ENCODE measurements around the gene RNF183.
A peak's percentile ranks its signal among the peaks of the same experiment; 100 is the strongest.
"Not testable (repeated sequence)": the region's sequence is repeated elsewhere in the genome, so short reads cannot be mapped to it uniquely, and the experiment has no call there.

Gene RNF183

DNA sequence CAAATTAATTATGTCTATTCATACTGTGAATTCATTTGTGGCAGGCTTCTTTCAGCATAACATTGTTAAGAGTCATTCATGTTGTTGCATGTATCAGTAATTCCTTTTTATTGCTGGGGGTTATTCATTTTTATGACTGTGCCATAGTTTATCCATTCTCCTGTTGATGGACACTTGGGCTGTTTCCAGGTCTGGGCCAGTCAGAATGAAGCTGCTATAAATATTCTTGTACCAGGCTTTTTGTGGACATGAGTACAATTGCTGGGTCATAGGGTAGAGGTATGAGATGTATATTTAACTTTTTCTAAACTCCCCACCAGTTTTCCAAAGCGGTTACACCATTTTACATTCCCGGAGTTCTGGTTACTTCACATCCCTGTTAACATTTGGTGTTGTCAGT is 14.1 kb downstream of the RNF183 start:
- in situ Hi-C loops (cut with MboI; ENCODE audit: low pct_unique_long_range_greater_than_20kb, low sequenced_read_pairs) = no loop called here
- no peak for DNase-seq

DNA sequence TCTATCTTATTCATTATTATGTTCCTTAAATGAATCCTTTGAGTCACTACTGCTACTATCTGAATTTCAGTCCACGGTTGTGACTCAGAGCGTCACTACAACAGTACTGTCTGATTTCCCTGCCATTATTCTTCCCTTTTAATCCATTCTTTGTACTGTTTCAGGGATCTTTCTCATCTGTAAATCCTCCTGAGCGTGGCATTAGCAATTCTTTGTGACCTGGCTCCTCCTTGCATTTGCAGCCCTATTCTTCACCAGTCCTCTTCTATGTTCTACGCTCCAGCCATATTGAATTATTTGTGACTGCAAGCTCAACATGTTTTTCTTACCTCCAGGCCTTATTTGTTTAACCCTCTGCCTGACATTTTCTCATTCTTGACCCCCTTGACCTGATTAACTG is 21.8 kb downstream of the RNF183 start:
- DNase-seq = no peak
- in situ Hi-C loops (cut with MboI; ENCODE audit: low pct_unique_long_range_greater_than_20kb, low sequenced_read_pairs) = no loop called here

DNA sequence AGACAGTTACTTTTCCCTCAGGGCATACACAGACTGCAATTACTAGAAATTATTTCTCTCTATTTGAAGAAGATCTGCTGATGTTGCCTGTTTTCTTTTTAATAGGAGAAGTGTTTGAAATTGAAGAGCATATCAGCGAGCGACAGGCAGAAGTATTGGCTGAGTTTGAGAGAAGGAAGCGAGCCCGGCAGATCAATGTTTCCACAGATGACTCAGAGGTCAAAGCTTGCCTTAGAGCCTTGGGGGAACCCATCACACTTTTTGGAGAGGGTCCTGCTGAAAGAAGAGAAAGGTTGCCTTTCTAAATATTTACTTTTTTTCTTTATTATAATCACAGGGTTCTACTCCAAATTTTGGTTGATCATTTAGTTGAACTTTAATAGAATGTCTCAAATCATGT is 24.3 kb downstream of the RNF183 start:
- in situ Hi-C loops (cut with MboI; ENCODE audit: low pct_unique_long_range_greater_than_20kb, low sequenced_read_pairs) = no loop called here
- DNase-seq = no peak

DNA sequence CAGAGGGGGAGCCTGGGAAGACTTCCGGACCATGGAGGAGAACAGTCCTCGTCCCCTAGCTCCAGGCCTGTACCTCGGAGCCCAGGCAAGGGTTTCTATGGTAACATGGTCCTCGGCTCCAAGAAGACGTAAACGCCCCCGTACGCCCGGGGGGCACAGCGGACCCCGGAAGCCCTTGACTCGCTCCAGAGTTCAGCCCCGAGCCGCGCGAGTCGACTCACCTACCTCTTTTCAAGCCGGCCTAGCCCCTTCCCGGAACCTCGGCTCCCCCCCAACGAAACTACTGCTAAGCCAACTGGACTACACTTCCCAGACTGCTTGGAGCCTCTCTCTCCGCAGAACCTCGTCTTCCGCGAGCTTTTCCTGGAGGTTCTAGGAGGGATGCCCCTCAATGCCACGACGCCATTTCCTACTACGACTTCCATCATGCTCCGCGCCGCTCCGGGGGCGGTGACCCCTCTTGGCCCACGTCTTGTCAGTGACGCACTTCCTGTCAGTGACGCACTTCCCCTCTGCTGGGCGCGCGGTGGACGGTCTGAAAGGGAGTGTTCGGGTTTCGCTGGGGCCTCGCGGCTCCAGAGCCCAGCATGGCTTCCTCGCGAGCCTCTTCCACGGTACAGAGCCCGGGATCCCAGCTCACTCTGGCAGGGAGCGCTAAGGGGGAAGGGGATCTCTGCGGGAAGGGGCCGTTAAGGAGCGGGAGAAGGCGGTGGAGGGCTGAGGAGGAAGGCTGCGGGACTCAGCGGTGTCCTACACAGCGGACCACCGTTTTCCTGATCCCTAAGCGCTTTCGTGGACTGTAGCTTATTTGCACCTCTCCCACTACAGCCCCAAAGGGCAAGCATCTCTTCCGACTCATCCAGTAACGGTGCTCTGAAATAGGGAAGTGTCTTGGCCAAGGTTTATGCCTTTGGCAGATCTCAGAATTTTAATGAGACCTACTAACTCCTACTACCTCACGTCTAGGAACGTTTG is 27.7 kb downstream of the RNF183 start, which contains the start of the genes CDC26 and PRPF4:
Gene CDC26, minus strand, starts transcription at position 416 of the 975 bp plus-strand sequence. CDS start 3,065 bp downstream, outside the sequence.
Gene PRPF4, plus strand, starts transcription at position 502 of the 975 bp plus-strand sequence. Its CDS starts 86 bp downstream, at position 588.
- in situ Hi-C loops (cut with MboI; ENCODE audit: low pct_unique_long_range_greater_than_20kb, low sequenced_read_pairs) = no loop called here
- DNase-seq = peak; percentile 98

DNA sequence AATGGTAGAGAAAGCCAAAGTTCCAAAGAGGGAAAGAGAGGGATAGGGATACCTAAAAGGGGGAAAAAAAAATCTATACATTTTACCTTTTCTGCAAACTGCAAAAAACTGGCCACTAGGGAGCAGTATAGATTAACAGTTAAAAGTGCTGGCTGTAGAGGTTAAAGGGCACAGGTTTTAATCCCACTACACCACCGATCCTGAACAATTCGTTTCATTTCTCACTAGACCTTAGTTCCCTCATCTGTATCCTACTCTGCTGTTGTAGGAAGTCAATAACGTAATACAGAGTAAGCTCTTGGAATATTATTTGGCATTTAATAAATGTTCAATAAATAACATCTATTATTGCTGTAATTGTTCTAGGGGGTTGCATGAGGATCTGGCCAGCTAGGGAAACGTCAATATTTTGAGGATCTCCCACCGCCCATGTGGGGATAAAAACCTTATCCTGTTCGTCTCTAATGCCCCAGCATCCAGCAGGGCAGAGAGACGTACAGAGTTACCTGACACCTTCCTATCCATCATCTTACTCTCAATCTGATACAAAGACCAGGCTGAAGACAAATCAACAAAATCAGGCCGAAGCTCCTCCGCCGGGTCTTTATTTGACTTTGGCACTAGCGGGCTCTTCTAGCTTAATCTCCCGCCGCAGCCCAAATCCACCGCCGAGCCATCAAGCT is 28.6 kb downstream of the RNF183 start:
- in situ Hi-C loops (cut with MboI; ENCODE audit: low pct_unique_long_range_greater_than_20kb, low sequenced_read_pairs) = no loop called here
- DNase-seq = peak; percentile 81

DNA sequence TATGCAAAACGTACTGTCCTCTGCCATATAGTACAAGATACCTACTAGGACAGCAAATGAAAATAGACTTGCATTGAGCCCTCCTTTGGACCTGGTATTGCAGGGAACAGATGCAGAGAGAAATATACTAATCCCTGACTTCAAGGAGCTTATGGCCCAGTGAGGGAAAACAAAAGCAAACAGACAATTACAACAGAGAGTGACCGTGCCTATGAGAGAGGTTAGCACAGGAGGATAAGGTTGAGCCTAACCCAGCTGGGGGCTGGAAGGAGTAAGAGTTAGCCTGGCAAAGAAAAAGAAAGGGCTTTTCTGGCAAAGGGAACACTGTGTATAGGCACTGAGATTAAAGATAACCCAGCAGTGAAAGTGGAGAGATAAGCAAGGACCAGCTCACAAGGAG is 33.3 kb downstream of the RNF183 start:
- DNase-seq = no peak
- in situ Hi-C loops (cut with MboI; ENCODE audit: low pct_unique_long_range_greater_than_20kb, low sequenced_read_pairs) = no loop called here

DNA sequence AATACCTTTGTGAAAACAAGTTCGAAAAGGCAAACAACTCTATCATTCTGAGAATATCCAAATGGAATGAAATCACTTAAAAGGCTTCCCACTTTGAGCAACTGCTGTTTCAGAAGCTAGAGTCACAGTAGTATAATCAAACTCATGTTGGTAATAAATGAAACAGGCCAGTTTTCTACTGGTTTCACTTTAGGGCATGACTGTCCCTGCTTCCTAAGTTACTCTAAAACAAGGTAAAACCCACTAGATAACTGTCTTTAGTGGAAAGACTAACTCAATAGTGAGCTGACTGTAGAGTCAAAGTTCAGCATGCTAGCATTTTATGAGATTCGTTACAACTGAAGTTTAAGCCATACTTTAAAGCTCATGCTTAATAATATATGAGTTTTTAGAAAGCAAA is 33.8 kb downstream of the RNF183 start:
- in situ Hi-C loops (cut with MboI; ENCODE audit: low pct_unique_long_range_greater_than_20kb, low sequenced_read_pairs) = no loop called here
- DNase-seq = no peak

DNA sequence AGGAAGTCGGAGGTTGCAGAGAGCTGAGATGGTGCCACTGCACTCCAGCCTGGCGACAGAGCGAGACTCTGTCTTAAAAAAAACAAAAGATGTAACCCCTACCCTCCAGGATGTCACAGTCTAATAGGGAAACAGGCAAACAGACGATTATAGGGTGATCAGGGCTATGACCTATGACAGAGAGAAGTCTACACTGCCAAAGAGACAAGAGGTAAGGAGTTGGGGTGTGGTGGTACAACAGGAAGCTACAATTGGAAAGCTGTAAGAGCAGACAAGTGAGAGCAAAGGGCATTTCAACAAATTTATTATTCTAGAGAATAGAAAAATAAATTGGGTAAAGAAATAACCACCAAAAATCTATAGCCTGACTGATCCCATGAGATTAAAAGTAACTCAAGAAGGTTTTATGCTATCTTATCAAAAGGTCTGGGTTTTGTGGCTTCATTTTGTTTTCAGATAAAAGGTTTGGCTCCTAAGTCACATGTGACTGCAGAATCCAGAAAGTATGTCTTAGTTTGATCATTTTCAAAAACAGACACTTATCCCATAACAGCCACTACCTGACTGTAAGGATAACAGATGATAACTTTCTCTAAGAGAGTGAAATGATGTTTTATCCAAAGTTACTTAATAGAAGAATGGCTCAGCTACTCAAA is 35.1 kb downstream of the RNF183 start:
- in situ Hi-C loops (cut with MboI; ENCODE audit: low pct_unique_long_range_greater_than_20kb, low sequenced_read_pairs) = no loop called here
- DNase-seq = no peak

DNA sequence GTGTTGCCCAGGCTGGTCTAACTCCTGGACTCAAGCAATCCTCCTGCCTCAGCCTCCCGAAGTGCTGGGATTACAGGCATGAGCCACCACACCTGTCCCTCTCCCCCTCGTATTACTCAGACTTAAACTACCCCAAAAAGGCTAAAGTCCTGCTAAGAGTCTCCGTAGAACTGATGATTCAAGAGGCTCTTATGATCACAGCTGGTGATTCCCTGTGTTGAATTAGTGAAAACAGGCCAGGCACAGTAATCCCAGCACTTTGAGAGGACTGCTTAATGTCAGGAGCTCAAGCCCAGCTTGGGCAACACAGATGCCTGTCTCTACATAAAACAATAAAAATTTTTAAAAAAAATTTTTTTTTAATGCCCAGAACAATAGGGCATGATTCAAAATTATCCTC is 37.0 kb downstream of the RNF183 start:
- in situ Hi-C loops (cut with MboI; ENCODE audit: low pct_unique_long_range_greater_than_20kb, low sequenced_read_pairs) = no loop called here
- DNase-seq = no peak

DNA sequence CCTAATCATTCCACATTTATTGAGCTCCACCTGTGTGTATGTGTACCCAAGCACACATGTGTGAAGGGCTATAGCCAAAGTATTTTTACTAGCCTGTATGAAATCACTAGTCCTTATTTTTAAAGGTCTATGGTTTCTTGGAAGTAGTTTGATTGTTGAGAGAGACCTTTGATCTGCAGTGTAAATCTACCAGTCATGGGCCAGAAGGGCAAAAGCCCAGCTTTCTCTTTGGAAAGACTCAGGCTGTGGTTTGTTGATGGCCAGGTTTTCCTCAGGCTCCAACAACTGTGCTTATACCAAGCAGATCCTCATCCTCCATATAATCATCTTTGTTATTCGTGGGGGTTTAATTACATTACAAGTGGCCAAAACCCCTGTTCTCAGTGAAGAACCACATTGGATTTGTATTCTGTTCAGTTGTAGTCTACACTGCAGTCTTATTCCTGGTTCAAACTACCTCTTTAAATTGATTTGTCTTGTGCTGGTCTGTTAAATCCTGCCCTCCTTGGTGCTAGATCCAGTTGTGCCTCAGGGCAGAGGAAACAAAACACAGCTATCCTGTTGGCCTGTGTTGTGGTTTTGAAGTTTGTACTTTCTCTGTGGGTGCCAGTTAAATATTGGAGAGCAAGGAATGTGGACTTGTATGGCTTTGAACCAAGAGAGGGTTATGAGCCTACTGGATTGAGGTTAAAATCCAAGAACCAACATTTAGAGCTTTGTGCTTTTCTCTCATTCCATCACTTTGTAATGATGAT is 41.1 kb downstream of the RNF183 start:
- DNase-seq = no peak
- in situ Hi-C loops (cut with MboI; ENCODE audit: low pct_unique_long_range_greater_than_20kb, low sequenced_read_pairs) = no loop called here

DNA sequence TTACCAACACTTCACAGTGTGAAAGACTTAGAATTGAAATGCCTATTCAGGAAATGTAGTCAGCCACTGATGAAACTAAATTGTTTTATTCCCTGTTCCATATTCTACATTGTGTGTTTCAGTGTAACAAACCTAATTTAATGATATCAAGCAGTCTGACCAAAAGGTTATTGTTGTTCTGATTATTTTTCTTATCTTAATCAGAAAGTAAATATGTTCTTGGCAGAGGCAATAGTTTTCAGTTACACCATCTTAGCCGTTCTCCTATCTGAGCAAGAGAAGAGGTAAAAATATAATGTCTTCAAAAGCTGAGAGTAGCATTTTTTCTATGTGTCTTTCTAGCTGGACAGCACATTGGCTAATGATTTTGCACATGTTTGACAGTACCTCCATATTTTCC is 44.9 kb downstream of the RNF183 start:
- in situ Hi-C loops (cut with MboI; ENCODE audit: low pct_unique_long_range_greater_than_20kb, low sequenced_read_pairs) = no loop called here
- DNase-seq = no peak

DNA sequence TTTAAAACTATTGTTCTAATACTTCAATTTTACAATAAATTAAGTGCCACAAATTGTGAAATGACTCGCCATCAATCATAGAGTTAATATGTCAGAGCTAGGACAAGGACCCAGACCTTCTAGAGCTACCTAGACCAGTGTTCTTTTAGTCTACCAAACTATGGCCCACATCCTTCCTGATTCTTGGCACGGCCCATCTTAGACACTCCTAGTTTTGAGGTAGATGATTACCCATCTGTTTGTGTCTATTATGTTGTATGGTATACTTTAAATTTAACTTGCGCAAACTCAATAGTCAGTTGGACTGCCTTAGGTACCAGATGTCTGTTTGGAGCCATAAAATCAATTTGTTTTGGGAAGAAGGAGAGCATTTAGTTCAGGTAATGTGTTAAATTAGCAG is 45.3 kb downstream of the RNF183 start:
- in situ Hi-C loops (cut with MboI; ENCODE audit: low pct_unique_long_range_greater_than_20kb, low sequenced_read_pairs) = no loop called here
- DNase-seq = no peak

DNA sequence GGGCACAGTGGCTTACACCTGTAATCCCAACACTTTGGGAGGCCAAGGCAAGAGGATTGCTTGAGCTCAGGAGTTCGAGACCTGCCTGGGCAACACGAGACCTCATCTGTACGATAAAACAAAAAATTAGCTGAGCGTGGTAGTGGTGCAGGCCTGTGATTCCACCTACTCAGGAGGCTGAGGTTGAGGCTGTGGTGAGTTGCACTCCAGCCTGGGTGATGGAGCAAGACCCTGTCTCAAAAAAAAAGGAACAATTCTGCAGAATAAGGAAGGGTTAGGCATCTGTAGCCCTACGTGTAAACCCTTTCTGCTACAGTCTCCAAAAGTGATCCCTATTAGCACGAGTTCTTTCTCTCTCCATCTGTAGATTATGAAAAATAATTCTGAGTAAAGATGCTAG is 47.7 kb downstream of the RNF183 start:
- DNase-seq = no peak
- in situ Hi-C loops (cut with MboI; ENCODE audit: low pct_unique_long_range_greater_than_20kb, low sequenced_read_pairs) = no loop called here

DNA sequence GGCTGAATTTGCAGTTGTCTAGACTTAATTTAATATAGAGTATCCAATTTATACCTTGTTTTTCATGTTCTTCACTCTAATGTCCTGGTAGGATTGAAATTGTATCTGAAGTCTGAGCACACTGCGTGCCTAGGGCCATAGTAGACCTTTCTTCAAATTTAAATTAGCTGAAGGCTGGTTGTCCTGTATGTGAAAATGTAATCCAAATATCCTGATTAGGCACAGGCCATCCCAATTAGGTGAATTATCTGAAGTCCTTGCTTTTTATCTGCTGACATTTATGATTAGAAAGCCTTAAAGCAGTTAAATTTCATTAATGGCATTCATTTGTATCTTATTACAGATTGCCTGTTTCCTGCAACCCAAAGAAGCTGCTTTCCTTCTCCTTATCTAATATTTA is 48.2 kb downstream of the RNF183 start:
- no peak for DNase-seq
- in situ Hi-C loops (cut with MboI; ENCODE audit: low pct_unique_long_range_greater_than_20kb, low sequenced_read_pairs) = no loop called here

DNA sequence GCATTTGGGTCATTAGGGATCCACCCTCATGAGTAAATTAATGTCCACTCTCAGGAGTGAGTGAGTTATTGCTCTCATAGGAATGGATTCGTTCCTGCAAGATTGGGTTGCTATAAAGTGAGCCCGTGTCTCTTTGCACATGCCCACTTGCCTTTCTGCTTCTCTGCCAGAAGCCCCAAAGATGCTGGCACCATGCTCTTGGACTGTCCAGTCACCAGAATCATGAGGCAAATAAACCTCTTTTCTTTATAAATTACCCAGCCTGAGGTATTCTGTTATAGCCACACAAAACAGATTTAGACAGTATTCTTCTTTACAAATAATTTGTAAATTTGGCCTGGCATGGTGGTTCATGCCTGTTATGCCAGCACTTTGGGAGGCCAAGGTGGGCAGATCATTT is 52.4 kb downstream of the RNF183 start:
- DNase-seq = no peak
- in situ Hi-C loops (cut with MboI; ENCODE audit: low pct_unique_long_range_greater_than_20kb, low sequenced_read_pairs) = no loop called here

DNA sequence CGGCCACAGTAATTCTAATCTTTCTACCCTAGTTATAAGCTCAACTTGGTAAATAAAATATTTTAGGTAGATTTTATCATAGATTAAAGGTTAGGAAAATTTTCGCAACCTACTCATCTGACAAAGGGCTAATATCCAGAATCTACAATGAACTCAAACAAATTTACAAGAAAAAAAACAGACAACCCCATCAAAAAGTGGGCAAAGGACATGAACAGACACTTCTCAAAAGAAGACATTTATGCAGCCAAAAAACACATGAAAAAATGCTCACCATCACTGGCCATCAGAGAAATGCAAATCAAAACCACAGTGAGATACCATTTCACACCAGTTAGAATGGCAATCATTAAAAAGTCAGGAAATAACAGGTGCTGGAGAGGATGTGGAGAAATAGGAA is 53.5 kb downstream of the RNF183 start:
- DNase-seq; in situ Hi-C loops (cut with MboI; ENCODE audit: low pct_unique_long_range_greater_than_20kb, low sequenced_read_pairs): not testable (repeated sequence)

DNA sequence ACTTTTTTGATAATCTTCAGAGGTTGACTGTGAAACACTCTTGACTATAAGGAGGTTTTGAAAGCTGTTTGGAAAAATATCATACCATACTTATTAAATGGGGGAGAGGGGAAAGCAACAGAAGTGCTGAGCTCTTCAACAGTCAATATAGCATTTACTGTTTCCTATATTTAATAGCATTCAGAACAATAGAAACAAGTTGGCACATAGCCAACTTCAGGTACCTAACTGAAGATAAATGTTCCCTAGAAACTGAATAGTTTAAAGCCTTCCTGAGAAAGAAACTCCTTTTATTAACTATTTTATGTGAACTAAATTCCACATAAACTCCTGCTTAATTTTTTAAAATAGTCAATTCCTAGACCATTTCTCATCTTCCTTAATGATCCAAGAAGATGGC is 55.5 kb downstream of the RNF183 start:
- no peak for DNase-seq

More for the DNA sequence above, 55.5 kb downstream of the RNF183 start:
- in situ Hi-C loops (cut with MboI; ENCODE audit: low pct_unique_long_range_greater_than_20kb, low sequenced_read_pairs) = no loop called here

Measured in KBM-7 (cell line).